Liver (tissue), 9 donors: Measurements from ENCODE around the gene CPS1. TPM values are rescaled to one million over a fixed set of nuclear protein-coding genes. Genes with fewer than 3 reads are reported as not detected.

Experiments used
- DNase-seq: peaks from one replicate; pipeline ENCODE4 v3.0.0-alpha.2; 2017; ENCODE audit warnings: low spot score
- H3K27ac ChIP-seq, 2 donors: one replicate each; pipeline ENCODE4 v1.7.0; 2013; ENCODE audit warnings: inconsistent platforms in 2 of 2, low read length in 2 of 2, control low read depth in 1 of 2, low read depth in 1 of 2, mild to moderate bottlenecking in 1 of 2
- H3K27me3 ChIP-seq, 4 donors: one replicate each; pipeline versions ENCODE4 v1.6.1 to v1.7.0; 2013; ENCODE audit warnings: low read length in 3 of 4, inconsistent platforms in 1 of 4, mild to moderate bottlenecking in 1 of 4, moderate library complexity in 1 of 4; ENCODE audit not compliant: control insufficient read depth in 4 of 4, insufficient read depth in 4 of 4
- H3K36me3 ChIP-seq, 4 donors: one replicate each; pipeline versions ENCODE4 v1.6.1 to v1.7.0; 2013; ENCODE audit warnings: low read length in 3 of 4, mild to moderate bottlenecking in 3 of 4, low read depth in 1 of 4, moderate library complexity in 1 of 4; ENCODE audit not compliant: control insufficient read depth in 4 of 4, insufficient read depth in 3 of 4
- H3K4me1 ChIP-seq, 4 donors: one replicate each; pipeline versions ENCODE4 v1.6.1 to v1.7.0; 2013; ENCODE audit warnings: low read length in 3 of 4, mild to moderate bottlenecking in 3 of 4, moderate library complexity in 1 of 4; ENCODE audit not compliant: control insufficient read depth in 4 of 4, insufficient read depth in 4 of 4
- H3K4me3 ChIP-seq, 3 donors: one replicate each; pipeline versions ENCODE4 v1.6.1 to v1.7.0; 2013; ENCODE audit warnings: low read length in 3 of 3, control low read depth in 1 of 3, low read depth in 1 of 3, mild to moderate bottlenecking in 1 of 3
- H3K9ac ChIP-seq, 2 donors: one replicate each; pipeline ENCODE4 v1.7.0; 2013; ENCODE audit warnings: low read length in 2 of 2, mild to moderate bottlenecking in 2 of 2, moderate library complexity in 2 of 2, control low read depth in 1 of 2, low read depth in 1 of 2
- H3K9me3 ChIP-seq, 4 donors: one replicate each; pipeline versions ENCODE4 v1.6.1 to v1.7.0; 2013; ENCODE audit warnings: low read length in 3 of 4; ENCODE audit not compliant: control insufficient read depth in 4 of 4
- ATF3 ChIP-seq: IDR thresholded peaks from 2 replicates; pipeline ENCODE4 v1.6.1; 2016; ENCODE audit warnings: antibody characterized with exemption
- CTCF ChIP-seq: fragments of 150-350 bp; IDR thresholded peaks from 2 replicates; pipeline ENCODE4 v1.5.1; 2017; ENCODE audit warnings: improper control_type of control experiment, low read depth, low read length; ENCODE audit not compliant: missing input control
- EGR1 ChIP-seq, 2 donors: IDR thresholded peaks; 2 replicates each; pipeline ENCODE4 v1.6.1; 2016 to 2018; ENCODE audit warnings: antibody characterized with exemption in 2 of 2, low read depth in 2 of 2
- FOXA1 ChIP-seq: IDR thresholded peaks from 2 replicates; pipeline ENCODE4 v1.6.1; 2016; ENCODE audit warnings: antibody characterized with exemption
- FOXA2 ChIP-seq: IDR thresholded peaks from 2 replicates; pipeline ENCODE4 v1.6.1; 2016; ENCODE audit warnings: antibody characterized with exemption
- GABPA ChIP-seq, 2 donors: IDR thresholded peaks in 1 of 2; conservative IDR thresholded peaks in 1 of 2; 2 replicates each; pipeline ENCODE4 v1.6.1; 2016; ENCODE audit warnings: antibody characterized with exemption in 2 of 2, mild to moderate bottlenecking in 1 of 2, moderate library complexity in 1 of 2
- HNF4A ChIP-seq, 2 donors: conservative IDR thresholded peaks; 2 replicates each; pipeline ENCODE4 v1.6.1; 2016; ENCODE audit warnings: antibody characterized with exemption in 2 of 2, mild to moderate bottlenecking in 2 of 2
- HNF4G ChIP-seq: IDR thresholded peaks from 2 replicates; pipeline ENCODE4 v1.6.1; 2016; ENCODE audit warnings: antibody characterized with exemption
- JUND ChIP-seq, 2 donors: IDR thresholded peaks; 2 replicates each; pipeline ENCODE4 v1.6.1; 2016; ENCODE audit warnings: antibody characterized with exemption in 2 of 2
- NR2F2 ChIP-seq: IDR thresholded peaks from 2 replicates; pipeline ENCODE4 v1.6.1; 2016; ENCODE audit warnings: antibody characterized with exemption
- RAD21 ChIP-seq, 2 donors: IDR thresholded peaks; 2 replicates each; pipeline ENCODE4 v1.6.1; 2016; ENCODE audit warnings: antibody characterized with exemption in 2 of 2, mild to moderate bottlenecking in 2 of 2
- REST ChIP-seq: IDR thresholded peaks from 2 replicates; pipeline ENCODE4 v1.6.1; 2016; ENCODE audit warnings: antibody characterized with exemption, mild to moderate bottlenecking
- RXRA ChIP-seq, 2 donors: IDR thresholded peaks; 2 replicates each; pipeline ENCODE4 v1.6.1; 2017 to 2018; ENCODE audit warnings: antibody characterized with exemption in 2 of 2, mild to moderate bottlenecking in 1 of 2
- SP1 ChIP-seq: IDR thresholded peaks from 2 replicates; pipeline ENCODE4 v1.6.1; 2018; ENCODE audit warnings: antibody characterized with exemption, mild to moderate bottlenecking
- TAF1 ChIP-seq: conservative IDR thresholded peaks from 2 replicates; pipeline ENCODE4 v1.6.1; 2016; ENCODE audit warnings: antibody characterized with exemption, mild to moderate bottlenecking
- YY1 ChIP-seq: IDR thresholded peaks from 2 replicates; pipeline ENCODE4 v1.6.1; 2016; ENCODE audit warnings: antibody characterized with exemption, mild to moderate bottlenecking
- WGBS: extraction: QIAGEN DNeasy Blood & Tissue Kit; methylation state at CpG from one replicate; pipeline ENCODE4 v1.1.7; 2013; 5-methylcytosine and 5-hydroxymethylcytosine counted together
- polyA plus RNA-seq, 2 donors: library from polyadenylated mRNA; stranded (reverse) in 1 of 2; unstranded in 1 of 2; fragments of 200-250 nt in 1 of 2; fragments of >200 nt in 1 of 2; fragmentation: Nextera tagmentation in 1 of 2; extraction: Ambion mirVana in 1 of 2; gene quantifications; one replicate each; pipeline versions ENCODE4 v1.2.1 to v1.2.3, GENCODE V29; 2013 to 2015
- total RNA-seq, 2 donors: library from RNA; depleted of rRNA; stranded (reverse); fragments of >200 nt; gene quantifications; one replicate each; pipeline ENCODE4 v1.2.3, GENCODE V29; 2014
- TF ChIP-seq, protein P1 (sequence below): IDR thresholded peaks from 2 replicates; pipeline ENCODE4 v1.6.1; 2016; ENCODE audit warnings: antibody characterized with exemption
- TF ChIP-seq, protein P2 (sequence below): IDR thresholded peaks from 2 replicates; pipeline ENCODE4 v1.6.1; 2016; ENCODE audit warnings: antibody characterized with exemption
- donor health status: healthy.
- donor health status: healthy.
- donor health status: healthy.
- donor health status: healthy.
- donor health status: healthy.

CPS1 gene
- total and polyA plus RNA-seq, 4 donors: 469 to 930 (median 575) TPM

GRCh38 chr2:210523650-210524289, 32.6 kb upstream of the CPS1 start:
- Histone ChIP-seq H3K4me1 (peaks cover 9 to 52% (median 44%) of the 10 kb centered on the region in 4 donors), H3K27me3 (no peaks in the 10 kb centered on the region), H3K9ac (no peak overlapping the region), H3K9me3 (no peaks in the 10 kb centered on the region), H3K36me3 (no peaks in the 10 kb centered on the region), H3K27ac (no peak overlapping the region), H3K4me3 (no peak overlapping the region)
- TF ChIP-seq HNF4A (conservative IDR thresholded peaks at IDR 0.05) (peak; percentile 70 to 73), NR2F2 (peak; percentile 15), SP1 (peak; percentile 73), FOXA2 (no peak), EGR1 (IDR thresholded peaks at IDR 0.05; ENCODE audit: low read depth in 2 of 2) (no peak), ATF3 (no peak), HNF4G (peak; percentile 29), RAD21 (IDR thresholded peaks at IDR 0.05) (peak; percentile 35 to 59), JUND (IDR thresholded peaks at IDR 0.05) (peak; percentile 27 to 50), GABPA (IDR thresholded peaks at IDR 0.05 in 1 of 2, conservative IDR thresholded peaks at IDR 0.05 in 1 of 2) (no peak), RXRA (IDR thresholded peaks at IDR 0.05) (peak; percentile 90), CTCF (no peak), REST (no peak), TAF1 (no peak), FOXA1 (peak; percentile 51), YY1 (peak; percentile 50)
- TF ChIP-seq, protein P1, sequence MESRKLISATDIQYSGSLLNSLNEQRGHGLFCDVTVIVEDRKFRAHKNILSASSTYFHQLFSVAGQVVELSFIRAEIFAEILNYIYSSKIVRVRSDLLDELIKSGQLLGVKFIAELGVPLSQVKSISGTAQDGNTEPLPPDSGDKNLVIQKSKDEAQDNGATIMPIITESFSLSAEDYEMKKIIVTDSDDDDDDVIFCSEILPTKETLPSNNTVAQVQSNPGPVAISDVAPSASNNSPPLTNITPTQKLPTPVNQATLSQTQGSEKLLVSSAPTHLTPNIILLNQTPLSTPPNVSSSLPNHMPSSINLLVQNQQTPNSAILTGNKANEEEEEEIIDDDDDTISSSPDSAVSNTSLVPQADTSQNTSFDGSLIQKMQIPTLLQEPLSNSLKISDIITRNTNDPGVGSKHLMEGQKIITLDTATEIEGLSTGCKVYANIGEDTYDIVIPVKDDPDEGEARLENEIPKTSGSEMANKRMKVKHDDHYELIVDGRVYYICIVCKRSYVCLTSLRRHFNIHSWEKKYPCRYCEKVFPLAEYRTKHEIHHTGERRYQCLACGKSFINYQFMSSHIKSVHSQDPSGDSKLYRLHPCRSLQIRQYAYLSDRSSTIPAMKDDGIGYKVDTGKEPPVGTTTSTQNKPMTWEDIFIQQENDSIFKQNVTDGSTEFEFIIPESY: peak; percentile 25
- TF ChIP-seq, protein P2, sequence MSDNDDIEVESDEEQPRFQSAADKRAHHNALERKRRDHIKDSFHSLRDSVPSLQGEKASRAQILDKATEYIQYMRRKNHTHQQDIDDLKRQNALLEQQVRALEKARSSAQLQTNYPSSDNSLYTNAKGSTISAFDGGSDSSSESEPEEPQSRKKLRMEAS: peak; percentile 21
- DNase-seq: no peak
- WGBS: 50% methylated on average over 4 of the region's 4 CpGs
